A204.1 (cell line): Measurements from ENCODE around the gene KRTAP6-1.

Source experiments
- FAIRE-seq: peaks from 2 replicates; lab custom pipeline; 2012; peaks lifted over from hg19 to GRCh38; lab: Jason Lieb, UNC

Gene KRTAP6-1

DNA sequence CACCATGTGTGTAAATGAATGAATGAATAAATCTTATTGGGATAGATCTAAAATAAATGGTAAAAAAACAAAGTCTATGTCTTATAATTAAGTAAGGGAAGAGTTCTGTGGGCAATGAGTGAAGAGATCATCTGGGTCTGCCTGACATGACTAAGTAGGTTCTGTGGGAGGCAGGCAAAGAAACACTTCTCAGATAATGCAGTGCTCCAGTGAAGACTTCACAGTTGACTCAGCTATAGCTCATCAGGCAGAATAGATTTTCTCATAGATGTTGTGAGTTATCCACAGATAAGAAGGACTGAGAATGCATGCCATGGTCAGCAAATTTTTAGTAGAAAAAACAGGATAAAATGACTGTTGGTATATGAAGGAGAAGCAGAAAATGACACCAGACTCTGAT lies 36.0 kb downstream of the KRTAP6-1 start:
- no peak for FAIRE-seq

DNA sequence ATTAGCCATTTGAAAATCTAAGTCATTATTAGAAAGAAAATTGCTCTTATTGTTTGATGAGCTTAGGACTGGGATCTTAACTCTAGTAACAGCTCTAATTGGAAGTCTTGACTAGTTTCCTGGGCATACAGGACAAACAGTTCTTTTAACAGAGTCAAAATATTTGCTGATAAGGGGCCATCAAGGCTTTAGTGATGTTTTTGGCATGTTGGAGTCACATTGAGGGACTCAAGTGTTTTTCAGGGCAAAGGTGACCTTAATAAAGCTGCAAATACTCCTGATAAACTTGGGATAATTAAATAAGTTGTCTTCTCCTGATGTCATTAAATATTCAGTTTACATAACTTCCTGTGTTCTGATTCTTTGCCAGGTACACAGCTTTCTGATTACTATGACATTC lies 46.1 kb downstream of the KRTAP6-1 start:
- FAIRE-seq = no peak

DNA sequence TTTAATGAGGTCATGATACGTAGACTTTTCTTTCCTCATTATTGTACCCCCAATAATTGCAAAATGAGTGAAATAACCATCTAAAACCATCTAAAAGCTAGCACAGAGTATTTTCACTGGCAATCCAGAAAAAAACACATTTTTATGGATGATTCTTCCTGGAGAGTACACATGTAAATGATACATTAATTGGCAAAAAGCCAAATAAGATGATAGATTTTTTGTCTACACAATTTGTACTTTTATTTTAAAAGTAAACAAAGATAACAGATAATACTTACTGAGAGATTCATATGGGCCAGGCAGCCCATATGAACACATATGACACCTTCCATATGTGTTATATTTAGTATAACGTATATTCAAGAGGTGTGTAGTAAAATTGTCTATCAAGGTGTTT lies 50.1 kb downstream of the KRTAP6-1 start:
- no peak for FAIRE-seq
